Neutrophil (primary cell): Measurements from ENCODE around the gene SDR39U1.

Source experiments
- H3K27ac ChIP-seq: fragments of 200-600 bp; sonication (generic); 2 replicates; pipeline ENCODE4 v1.5.1; 2016; ENCODE audit warnings: mild to moderate bottlenecking, moderate library complexity
- H3K27me3 ChIP-seq: fragments of 200-600 bp; sonication (generic); 2 replicates; pipeline ENCODE4 v1.6.0; 2016; ENCODE audit warnings: mild to moderate bottlenecking
- H3K36me3 ChIP-seq: fragments of 200-600 bp; sonication (generic); 2 replicates; pipeline ENCODE4 v1.5.1; 2017
- H3K4me1 ChIP-seq, 2 experiments: fragments of 200-600 bp in 1 of 2; sonication (generic) in 1 of 2; 1 replicate in 1 of 2; 2 replicates in 1 of 2; pipeline versions ENCODE4 v1.5.1 to v1.6.1; 2013 to 2016; ENCODE audit warnings: low read depth in 1 of 2, low read length in 1 of 2, mild to moderate bottlenecking in 1 of 2, moderate library complexity in 1 of 2; ENCODE audit not compliant: control insufficient read depth in 1 of 2, insufficient read depth in 1 of 2
- H3K4me3 ChIP-seq, 2 experiments: fragments of 200-600 bp in 1 of 2; sonication (generic) in 1 of 2; 1 replicate in 1 of 2; 2 replicates in 1 of 2; pipeline ENCODE4 v1.5.1; 2013 to 2016; ENCODE audit warnings: low read depth in 1 of 2, low read length in 1 of 2, mild to moderate bottlenecking in 1 of 2, moderate library complexity in 1 of 2
- H3K9me3 ChIP-seq: fragments of 200-600 bp; sonication (generic); 2 replicates; pipeline ENCODE4 v1.5.1; 2016
- TF ChIP-seq, protein P1 (sequence below): fragments of 200-600 bp; sonication (generic); IDR thresholded peaks from 2 replicates; pipeline ENCODE4 v1.5.1; 2016; ENCODE audit warnings: antibody characterized with exemption

Gene SDR39U1

DNA sequence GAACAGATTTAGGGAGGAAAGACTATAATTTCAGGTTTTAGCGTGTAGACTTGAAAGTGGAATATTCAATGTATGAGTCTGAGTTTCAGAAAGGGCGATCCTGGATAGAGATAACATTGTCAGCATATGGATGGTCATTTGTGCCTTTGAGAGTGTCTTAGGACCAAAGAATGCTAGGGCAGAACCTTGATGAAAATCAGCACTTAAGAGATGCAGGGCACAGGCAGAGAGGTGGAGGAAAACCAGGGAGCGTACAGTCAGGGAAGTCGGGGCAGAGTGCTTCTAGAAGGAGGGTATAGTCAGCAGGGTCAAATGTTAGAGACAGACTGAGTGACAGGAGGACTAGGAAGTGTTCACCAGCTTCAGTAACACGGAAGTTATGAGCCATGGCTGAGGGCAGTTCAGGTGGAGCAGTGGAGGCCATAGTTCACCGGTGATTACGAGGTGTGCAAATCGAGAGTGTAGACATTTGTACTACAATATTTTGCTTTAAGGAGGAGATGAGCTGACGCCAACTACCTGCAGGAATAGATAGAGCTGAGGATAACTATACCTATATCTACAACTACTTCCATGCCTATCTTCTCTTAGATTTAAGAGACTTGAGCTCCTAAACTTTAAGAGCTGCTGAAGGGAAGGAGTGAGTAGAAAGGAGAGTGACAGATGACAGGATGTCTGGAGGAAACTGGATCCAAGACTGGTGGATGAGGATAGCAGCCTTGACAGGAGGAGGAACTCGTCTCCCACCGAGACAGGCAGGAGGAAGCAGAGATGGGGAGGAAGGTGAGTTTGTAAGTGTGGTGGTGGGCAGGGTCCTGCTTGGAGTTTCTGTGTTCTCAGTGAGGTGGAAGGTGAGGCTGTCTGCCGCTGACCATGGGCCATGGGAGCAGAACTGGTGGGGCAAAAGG is 19.6 kb downstream of the SDR39U1 start:
- TF ChIP-seq, protein P1, sequence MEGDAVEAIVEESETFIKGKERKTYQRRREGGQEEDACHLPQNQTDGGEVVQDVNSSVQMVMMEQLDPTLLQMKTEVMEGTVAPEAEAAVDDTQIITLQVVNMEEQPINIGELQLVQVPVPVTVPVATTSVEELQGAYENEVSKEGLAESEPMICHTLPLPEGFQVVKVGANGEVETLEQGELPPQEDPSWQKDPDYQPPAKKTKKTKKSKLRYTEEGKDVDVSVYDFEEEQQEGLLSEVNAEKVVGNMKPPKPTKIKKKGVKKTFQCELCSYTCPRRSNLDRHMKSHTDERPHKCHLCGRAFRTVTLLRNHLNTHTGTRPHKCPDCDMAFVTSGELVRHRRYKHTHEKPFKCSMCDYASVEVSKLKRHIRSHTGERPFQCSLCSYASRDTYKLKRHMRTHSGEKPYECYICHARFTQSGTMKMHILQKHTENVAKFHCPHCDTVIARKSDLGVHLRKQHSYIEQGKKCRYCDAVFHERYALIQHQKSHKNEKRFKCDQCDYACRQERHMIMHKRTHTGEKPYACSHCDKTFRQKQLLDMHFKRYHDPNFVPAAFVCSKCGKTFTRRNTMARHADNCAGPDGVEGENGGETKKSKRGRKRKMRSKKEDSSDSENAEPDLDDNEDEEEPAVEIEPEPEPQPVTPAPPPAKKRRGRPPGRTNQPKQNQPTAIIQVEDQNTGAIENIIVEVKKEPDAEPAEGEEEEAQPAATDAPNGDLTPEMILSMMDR: no peak
- peaks cover 15 to 18% of the 10 kb centered on the region in 2 experiments for H3K4me1 ChIP-seq
- H3K27ac ChIP-seq: no peak overlapping the region
- no peaks in the 10 kb centered on the region for H3K9me3 ChIP-seq
- peaks cover 15% of the 10 kb centered on the region for H3K27me3 ChIP-seq
- H3K4me3 ChIP-seq: no peak overlapping the region
- no peaks in the 10 kb centered on the region for H3K36me3 ChIP-seq

DNA sequence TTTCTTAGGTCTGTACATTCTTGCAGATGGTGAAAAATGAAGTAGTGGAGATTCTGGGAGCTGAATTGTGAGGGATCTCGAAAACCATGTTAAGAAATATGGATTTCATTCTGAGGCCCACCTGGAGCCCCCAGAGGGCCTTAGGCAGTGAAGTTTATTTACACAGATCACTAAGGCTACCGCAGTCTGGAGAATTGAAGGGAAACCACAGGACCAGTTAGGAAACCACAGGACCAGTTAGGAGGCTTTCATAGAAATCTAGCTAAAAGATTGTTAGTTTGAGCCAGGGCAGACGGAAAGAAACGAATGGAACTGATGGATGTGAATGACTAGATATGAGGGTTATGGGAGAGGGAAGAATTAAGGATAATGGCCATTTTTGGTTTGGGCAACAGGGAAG is 20.3 kb downstream of the SDR39U1 start:
- H3K4me3 ChIP-seq: no peak overlapping the region
- H3K4me1 ChIP-seq: peaks cover 9 to 14% of the 10 kb centered on the region in 2 experiments
- H3K9me3 ChIP-seq: no peaks in the 10 kb centered on the region
- TF ChIP-seq, protein P1: no peak
- H3K27me3 ChIP-seq: peaks cover 17% of the 10 kb centered on the region
- H3K36me3 ChIP-seq: no peaks in the 10 kb centered on the region
- no peak overlapping the region for H3K27ac ChIP-seq

DNA sequence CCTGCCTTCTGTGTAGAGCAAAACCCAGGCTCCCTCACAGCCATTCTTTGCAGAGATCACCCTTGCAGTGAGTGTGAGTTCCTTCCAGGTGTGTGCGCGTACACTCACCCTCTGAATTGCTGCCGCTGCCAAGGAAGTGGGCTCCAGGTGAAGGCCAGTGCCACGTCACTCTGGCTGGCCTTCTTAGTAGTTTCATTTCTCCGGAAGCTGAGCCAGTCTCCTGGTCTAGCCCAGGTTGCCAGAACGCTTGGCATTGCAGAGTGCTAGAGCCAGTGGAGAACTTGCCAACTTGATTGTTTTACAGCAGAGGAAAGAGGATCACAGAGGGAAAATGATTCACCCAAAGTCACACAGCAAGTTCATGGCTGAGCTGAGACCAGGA is 24.1 kb downstream of the SDR39U1 start:
- TF ChIP-seq, protein P1: no peak

DNA sequence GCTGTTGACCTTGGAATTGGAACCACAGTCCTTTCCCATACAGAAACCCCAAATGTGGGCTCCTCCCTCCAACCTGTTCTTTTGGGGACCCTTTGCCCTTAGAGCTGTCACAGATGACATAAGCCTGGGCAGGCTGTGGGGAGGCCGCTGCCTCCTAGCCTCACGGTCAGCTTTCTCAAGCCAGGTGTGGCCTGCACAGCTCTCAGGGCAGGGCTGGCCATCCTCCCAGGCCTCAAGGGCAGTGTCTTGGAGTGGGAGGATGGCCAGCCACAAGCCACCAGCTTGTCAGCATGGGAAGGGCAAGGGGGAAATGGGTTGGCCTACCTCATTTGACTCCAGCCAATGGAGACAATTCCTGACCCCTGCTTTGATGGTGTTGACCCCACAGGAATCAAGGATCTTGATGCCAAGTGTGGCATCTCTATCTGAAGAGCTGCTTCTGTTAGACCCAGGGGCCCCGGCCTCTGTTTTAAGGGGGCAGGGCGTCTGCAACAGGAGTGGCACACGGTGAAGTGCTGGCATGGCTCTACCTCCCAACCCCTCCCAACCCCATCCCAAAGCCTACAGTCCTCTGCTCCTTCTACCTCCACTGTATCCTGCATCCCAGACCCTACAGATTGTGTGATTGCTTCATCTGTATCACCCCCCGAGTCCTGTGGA is 24.6 kb downstream of the SDR39U1 start:
- H3K27ac ChIP-seq: no peak overlapping the region
- H3K27me3 ChIP-seq: peaks cover 17% of the 10 kb centered on the region
- TF ChIP-seq, protein P1: no peak

More for the DNA sequence above, 24.1 kb downstream of the SDR39U1 start:
- no peaks in the 10 kb centered on the region for H3K36me3 ChIP-seq
- no peak overlapping the region for H3K27ac ChIP-seq
- H3K27me3 ChIP-seq: peaks cover 17% of the 10 kb centered on the region
- H3K4me1 ChIP-seq: peaks cover 0 to 4% of the 10 kb centered on the region in 2 experiments
- H3K9me3 ChIP-seq: no peaks in the 10 kb centered on the region
- H3K4me3 ChIP-seq: no peak overlapping the region

DNA sequence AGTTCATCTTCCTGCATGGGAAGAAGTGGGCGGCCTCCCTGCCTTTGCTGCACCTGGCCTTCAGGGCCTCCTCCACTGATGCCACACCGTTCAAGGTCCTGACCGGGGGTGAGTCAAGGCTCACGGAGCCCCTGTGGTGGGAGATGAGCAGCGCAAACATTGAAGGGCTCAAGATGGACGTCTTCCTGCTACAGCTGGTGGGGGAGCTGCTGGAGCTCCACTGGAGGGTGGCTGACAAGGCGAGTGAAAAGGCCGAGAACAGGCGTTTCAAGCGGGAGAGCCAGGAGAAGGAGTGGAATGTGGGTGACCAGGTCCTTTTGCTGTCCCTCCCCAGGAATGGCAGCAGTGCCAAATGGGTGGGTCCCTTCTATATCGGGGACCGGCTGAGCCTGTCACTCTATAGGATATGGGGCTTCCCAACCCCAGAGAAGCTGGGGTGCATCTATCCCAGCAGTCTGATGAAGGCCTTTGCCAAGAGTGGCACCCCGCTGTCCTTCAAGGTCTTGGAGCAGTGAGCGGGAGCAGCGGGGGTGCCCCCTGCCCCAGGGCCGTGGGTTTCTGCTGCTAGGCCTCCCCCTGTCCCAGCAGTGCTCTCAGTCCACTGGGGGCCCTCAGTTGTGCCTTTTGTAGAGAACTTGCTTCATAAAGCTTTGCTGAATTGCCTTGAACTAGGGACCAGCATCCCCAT is 25.5 kb downstream of the SDR39U1 start:
- H3K4me1 ChIP-seq: no peaks in the 10 kb centered on the region
- H3K9me3 ChIP-seq: no peaks in the 10 kb centered on the region
- no peak overlapping the region for H3K27ac ChIP-seq
- no peaks in the 10 kb centered on the region for H3K36me3 ChIP-seq
- H3K27me3 ChIP-seq: peaks cover 17% of the 10 kb centered on the region
- TF ChIP-seq, protein P1: no peak
- no peak overlapping the region for H3K4me3 ChIP-seq

More for the DNA sequence above, 24.6 kb downstream of the SDR39U1 start:
- H3K4me1 ChIP-seq: peaks cover 0 to 4% of the 10 kb centered on the region in 2 experiments
- no peaks in the 10 kb centered on the region for H3K36me3 ChIP-seq
- no peaks in the 10 kb centered on the region for H3K9me3 ChIP-seq
- H3K4me3 ChIP-seq: no peak overlapping the region
